ENCODE measurements around the gene CHAT.

DNA sequence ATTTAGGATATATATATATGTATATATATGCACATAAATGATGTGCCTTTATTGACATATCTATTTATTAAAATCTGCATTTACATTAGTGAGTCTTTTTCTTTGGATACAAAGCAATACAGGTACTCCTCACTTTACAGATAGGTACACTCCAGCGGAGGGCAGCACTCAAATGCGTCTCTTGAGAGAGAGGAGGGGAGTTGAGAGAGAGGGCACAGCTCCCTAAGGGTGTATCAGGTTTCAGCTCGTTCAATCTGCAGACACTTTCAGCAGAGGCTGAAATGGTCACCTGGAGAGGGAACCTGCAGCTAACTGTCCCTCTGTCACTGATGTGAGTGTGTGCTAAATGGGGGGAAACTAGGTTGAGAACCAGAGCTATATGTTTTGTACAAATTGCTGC, 87.2 kb downstream of the CHAT start:
- TF ChIP-seq, protein P1, sequence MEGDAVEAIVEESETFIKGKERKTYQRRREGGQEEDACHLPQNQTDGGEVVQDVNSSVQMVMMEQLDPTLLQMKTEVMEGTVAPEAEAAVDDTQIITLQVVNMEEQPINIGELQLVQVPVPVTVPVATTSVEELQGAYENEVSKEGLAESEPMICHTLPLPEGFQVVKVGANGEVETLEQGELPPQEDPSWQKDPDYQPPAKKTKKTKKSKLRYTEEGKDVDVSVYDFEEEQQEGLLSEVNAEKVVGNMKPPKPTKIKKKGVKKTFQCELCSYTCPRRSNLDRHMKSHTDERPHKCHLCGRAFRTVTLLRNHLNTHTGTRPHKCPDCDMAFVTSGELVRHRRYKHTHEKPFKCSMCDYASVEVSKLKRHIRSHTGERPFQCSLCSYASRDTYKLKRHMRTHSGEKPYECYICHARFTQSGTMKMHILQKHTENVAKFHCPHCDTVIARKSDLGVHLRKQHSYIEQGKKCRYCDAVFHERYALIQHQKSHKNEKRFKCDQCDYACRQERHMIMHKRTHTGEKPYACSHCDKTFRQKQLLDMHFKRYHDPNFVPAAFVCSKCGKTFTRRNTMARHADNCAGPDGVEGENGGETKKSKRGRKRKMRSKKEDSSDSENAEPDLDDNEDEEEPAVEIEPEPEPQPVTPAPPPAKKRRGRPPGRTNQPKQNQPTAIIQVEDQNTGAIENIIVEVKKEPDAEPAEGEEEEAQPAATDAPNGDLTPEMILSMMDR (IDR thresholded peaks at IDR 0.05): no peak
- no peak for TF ChIP-seq POLR2A (IDR thresholded peaks at IDR 0.05)

Measured in adrenal gland (tissue), 5 donors.